Amniotic stem cell (primary cell): ENCODE results near the gene HTR1A.

Experiments
- DNase-seq: peaks from one replicate; lab custom pipeline; 2025; lab: John Stamatoyannopoulos, UW

The HTR1A gene

GRCh38 chr5:63962279-63962678 is at the start of gene HTR1A:
Gene HTR1A (minus strand): TSS chr5:63962445. CDS start chr5:63961719, 726 bp downstream.
- no peak for DNase-seq

- no peak for DNase-seq
Measured at GRCh38 chr5:64003966-64004365, 41.7 kb upstream of the HTR1A start.

- no peak for DNase-seq
Measured at GRCh38 chr5:64000096-64000495, 37.9 kb upstream of the HTR1A start.

- no peak for DNase-seq
Measured at GRCh38 chr5:63987053-63987452, 24.8 kb upstream of the HTR1A start.

- DNase-seq: no peak
Measured at GRCh38 chr5:63981864-63982263, 19.6 kb upstream of the HTR1A start.

- no peak for DNase-seq
Measured at GRCh38 chr5:63963926-63964325, 1.7 kb upstream of the HTR1A start.

- DNase-seq: peak; percentile 22
Measured at GRCh38 chr5:63963080-63963735, 963 bp upstream of the HTR1A start.

- no peak for DNase-seq
Measured at GRCh38 chr5:63961598-63962161, 565 bp downstream of the HTR1A start.

- DNase-seq: no peak
Measured at GRCh38 chr5:63961125-63961597, 1.1 kb downstream of the HTR1A start.

GRCh38 chr5:63960646-63961045 is 1.6 kb downstream of the HTR1A start:
- DNase-seq: no peak

- no peak for DNase-seq
Measured at GRCh38 chr5:63959177-63959982, 2.9 kb downstream of the HTR1A start.

GRCh38 chr5:63958654-63959053 is 3.6 kb downstream of the HTR1A start:
- DNase-seq: no peak

- DNase-seq: no peak
Measured at GRCh38 chr5:63957617-63958016, 4.6 kb downstream of the HTR1A start.

- no peak for DNase-seq
Measured at GRCh38 chr5:63953217-63953616, 9.0 kb downstream of the HTR1A start.

GRCh38 chr5:63935103-63935502 is 27.1 kb downstream of the HTR1A start:
- DNase-seq: no peak

GRCh38 chr5:63931836-63932235 is 30.4 kb downstream of the HTR1A start:
- no peak for DNase-seq

- no peak for DNase-seq
Measured at GRCh38 chr5:63928451-63928850, 33.8 kb downstream of the HTR1A start.

GRCh38 chr5:63923914-63924313 is 38.3 kb downstream of the HTR1A start:
- DNase-seq: no peak

GRCh38 chr5:63919763-63920478 is 42.3 kb downstream of the HTR1A start:
- no peak for DNase-seq

- DNase-seq: no peak
Measured at GRCh38 chr5:63916786-63917185, 45.5 kb downstream of the HTR1A start.

GRCh38 chr5:63911871-63912270 is 50.4 kb downstream of the HTR1A start:
- DNase-seq: no peak
